IPS-20b (cell line): ENCODE results near the gene INPP5A.

Source experiments
- H3K27ac ChIP-seq: one replicate; pipeline ENCODE4 v1.5.1; 2013; ENCODE audit warnings: low read length
- H3K27me3 ChIP-seq: 2 replicates; pipeline ENCODE4 v1.6.1; 2013; ENCODE audit warnings: mild to moderate bottlenecking, low read length, inconsistent platforms; ENCODE audit not compliant: insufficient read depth
- H3K36me3 ChIP-seq: 2 replicates; pipeline ENCODE4 v1.6.1; 2013; ENCODE audit warnings: low read depth, mild to moderate bottlenecking, inconsistent platforms, low read length, moderate library complexity; ENCODE audit not compliant: insufficient read depth
- H3K4me1 ChIP-seq: 2 replicates; pipeline ENCODE4 v1.6.1; 2013; ENCODE audit warnings: mild to moderate bottlenecking, control low read depth, inconsistent platforms, low read length, moderate library complexity; ENCODE audit not compliant: insufficient read depth
- H3K4me3 ChIP-seq: 2 replicates; pipeline ENCODE4 v1.5.1; 2013; ENCODE audit warnings: mild to moderate bottlenecking, low read length, inconsistent platforms
- H3K9ac ChIP-seq: 2 replicates; pipeline ENCODE4 v1.6.1; 2013; ENCODE audit warnings: low read depth, mild to moderate bottlenecking, inconsistent platforms, low read length, moderate library complexity
- H3K9me3 ChIP-seq: 2 replicates; pipeline ENCODE4 v1.6.1; 2013; ENCODE audit warnings: mild to moderate bottlenecking, low read depth, low read length, inconsistent platforms; ENCODE audit not compliant: insufficient read depth

The INPP5A gene

DNA sequence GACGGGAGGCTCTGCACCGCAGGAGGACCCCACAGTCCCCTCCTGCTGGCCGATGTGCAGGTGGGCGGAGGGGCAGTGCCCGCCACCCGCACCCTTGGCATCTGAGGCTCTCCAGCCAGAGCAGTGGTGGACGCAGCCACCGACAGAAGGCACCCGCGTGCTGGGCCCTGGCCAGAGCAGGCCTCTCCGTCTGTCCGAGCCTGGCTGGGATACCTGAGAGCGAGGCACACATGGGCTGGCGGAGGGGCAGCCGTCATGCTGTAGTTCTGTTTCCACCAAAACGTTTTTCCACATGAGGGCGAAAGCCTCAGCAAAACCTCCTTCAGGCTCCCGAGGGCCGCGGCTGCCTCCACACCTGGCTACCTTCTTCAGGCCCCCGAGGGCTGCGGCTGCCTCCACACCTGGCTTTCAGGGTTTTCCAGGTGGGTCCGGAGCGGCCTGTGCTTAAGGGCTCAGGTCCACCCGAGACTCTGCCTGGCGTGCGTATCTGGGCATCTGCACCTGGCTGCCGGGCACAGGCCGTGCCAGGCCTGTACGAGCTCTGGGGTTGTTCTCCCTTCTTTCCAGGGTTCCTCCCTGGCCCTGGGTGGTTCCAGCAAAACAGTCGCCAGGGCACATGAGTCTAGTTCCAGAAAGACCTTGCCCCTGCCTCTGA, 115.5 kb downstream of the INPP5A start:
- H3K27me3 ChIP-seq, result no peaks in the 10 kb centered on the region
- H3K4me3 ChIP-seq, result no peak overlapping the region
- H3K36me3 ChIP-seq, result no peaks in the 10 kb centered on the region

DNA sequence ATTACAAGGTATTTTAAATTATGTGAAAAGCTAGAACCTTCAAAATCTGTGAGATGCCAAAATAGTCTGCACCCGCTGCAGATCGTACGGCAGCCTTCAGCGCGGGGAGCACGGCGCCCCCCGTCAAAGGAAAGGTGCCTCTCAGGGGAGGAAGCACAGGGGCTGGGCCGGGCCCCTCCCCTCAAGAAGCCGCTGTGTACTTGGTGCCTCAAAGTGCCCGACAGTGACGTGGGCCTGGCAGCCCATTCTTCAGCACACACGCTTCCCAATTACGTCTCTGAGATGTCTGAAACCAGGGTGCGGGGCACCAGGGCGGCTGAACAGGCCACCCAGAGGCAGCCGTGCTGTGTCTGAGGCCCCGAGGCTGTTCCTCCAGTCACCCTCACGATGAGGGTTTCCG, 116.1 kb downstream of the INPP5A start:
- Histone ChIP-seq H3K4me3 (no peak overlapping the region), H3K27me3 (no peaks in the 10 kb centered on the region), H3K27ac (no peak overlapping the region), H3K36me3 (no peaks in the 10 kb centered on the region), H3K9me3 (no peaks in the 10 kb centered on the region), H3K9ac (no peak overlapping the region), H3K4me1 (no peaks in the 10 kb centered on the region)

More for the DNA sequence above, 115.5 kb downstream of the INPP5A start:
- H3K9ac ChIP-seq, result no peak overlapping the region
- H3K27ac ChIP-seq, result no peak overlapping the region
- no peaks in the 10 kb centered on the region; the same call in 1 of the 2 replicates for H3K4me1 ChIP-seq
- no peaks in the 10 kb centered on the region for H3K9me3 ChIP-seq

- no peaks in the 10 kb centered on the region for H3K9me3 ChIP-seq
- H3K9ac ChIP-seq, result no peak overlapping the region
- H3K4me3 ChIP-seq, result no peak overlapping the region
- no peak overlapping the region for H3K27ac ChIP-seq
- H3K4me1 ChIP-seq, result no peaks in the 10 kb centered on the region
- H3K27me3 ChIP-seq, result no peaks in the 10 kb centered on the region
- no peaks in the 10 kb centered on the region for H3K36me3 ChIP-seq
These were observed 116.6 kb downstream of the INPP5A start for GRCh38 chr10:132654121-132654571.

GRCh38 chr10:132654708-132655661, 117.4 kb downstream of the INPP5A start:
- H3K27ac ChIP-seq, result no peak overlapping the region
- no peaks in the 10 kb centered on the region for H3K27me3 ChIP-seq
- H3K9ac ChIP-seq, result no peak overlapping the region
- no peaks in the 10 kb centered on the region for H3K4me1 ChIP-seq
- no peaks in the 10 kb centered on the region for H3K9me3 ChIP-seq
- H3K36me3 ChIP-seq, result no peaks in the 10 kb centered on the region
- H3K4me3 ChIP-seq, result no peak overlapping the region

DNA sequence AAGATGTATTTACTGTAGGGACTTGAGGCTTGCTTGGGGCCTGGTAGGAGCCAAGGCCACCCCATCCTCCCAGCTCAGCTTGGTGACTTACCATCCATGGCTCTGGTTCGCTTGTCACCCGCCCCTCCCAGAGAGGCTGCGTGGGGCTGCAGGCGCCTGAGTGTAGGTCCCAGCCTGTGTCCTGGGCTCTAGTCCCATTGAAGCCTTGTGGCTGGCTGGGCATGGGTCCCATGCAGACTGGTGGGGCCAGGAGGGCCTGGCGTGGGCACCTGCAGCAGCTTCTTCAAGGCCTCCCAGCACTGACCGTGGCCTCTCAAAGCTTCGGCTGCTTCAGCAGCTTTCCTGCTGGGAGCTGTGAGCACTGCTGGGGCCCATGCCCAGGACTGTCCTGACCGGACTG, 118.1 kb downstream of the INPP5A start:
- Histone ChIP-seq H3K4me3 (no peak overlapping the region), H3K9me3 (no peaks in the 10 kb centered on the region), H3K4me1 (no peaks in the 10 kb centered on the region), H3K27ac (no peak overlapping the region), H3K36me3 (no peaks in the 10 kb centered on the region), H3K9ac (no peak overlapping the region), H3K27me3 (no peaks in the 10 kb centered on the region)

DNA sequence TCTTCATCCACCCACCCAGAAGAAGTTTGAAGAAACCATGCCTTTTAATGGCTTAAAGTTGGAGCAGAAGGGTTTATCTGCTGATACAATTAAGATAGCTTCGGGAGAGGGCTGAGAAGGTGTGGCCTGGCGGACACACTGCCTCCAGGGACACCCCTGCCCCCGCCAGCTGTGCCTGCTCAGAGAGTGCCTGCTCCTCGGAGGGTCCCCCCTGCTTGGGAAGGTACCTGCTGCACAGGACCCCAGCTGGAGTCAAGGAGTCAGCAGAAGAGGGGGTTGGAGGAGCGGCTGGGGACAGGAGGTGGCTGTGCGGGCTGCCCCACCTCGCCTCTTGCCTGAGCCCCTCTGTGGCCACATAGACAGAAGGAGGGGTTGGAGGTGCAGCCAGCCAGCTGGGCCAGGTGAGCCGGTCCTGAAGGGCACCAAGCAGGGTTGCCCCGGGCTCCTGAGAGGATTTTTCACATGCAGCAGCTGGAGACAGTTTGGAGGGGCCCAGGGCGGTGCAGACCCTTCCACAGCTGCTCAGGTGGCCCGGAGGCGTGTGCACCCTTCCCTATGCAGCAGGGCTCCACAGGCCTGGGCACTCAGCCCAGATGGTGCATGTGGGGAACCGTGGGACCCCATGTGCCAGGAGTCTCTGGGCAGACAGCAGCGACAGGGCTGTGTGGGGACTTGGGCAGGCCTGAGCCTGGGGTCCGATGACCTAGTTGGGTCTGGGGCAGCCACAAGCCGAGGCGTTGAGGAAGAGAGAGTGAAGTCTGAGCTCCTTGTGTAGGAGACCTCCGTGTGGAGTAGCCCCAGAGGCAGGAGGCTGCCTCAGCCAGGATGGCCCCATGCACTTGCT, 118.9 kb downstream of the INPP5A start:
- no peaks in the 10 kb centered on the region for H3K36me3 ChIP-seq
- H3K4me1 ChIP-seq, result no peaks in the 10 kb centered on the region
- no peak overlapping the region for H3K4me3 ChIP-seq
- no peaks in the 10 kb centered on the region for H3K9me3 ChIP-seq
- H3K9ac ChIP-seq, result no peak overlapping the region
- no peak overlapping the region for H3K27ac ChIP-seq
- H3K27me3 ChIP-seq, result no peaks in the 10 kb centered on the region

DNA sequence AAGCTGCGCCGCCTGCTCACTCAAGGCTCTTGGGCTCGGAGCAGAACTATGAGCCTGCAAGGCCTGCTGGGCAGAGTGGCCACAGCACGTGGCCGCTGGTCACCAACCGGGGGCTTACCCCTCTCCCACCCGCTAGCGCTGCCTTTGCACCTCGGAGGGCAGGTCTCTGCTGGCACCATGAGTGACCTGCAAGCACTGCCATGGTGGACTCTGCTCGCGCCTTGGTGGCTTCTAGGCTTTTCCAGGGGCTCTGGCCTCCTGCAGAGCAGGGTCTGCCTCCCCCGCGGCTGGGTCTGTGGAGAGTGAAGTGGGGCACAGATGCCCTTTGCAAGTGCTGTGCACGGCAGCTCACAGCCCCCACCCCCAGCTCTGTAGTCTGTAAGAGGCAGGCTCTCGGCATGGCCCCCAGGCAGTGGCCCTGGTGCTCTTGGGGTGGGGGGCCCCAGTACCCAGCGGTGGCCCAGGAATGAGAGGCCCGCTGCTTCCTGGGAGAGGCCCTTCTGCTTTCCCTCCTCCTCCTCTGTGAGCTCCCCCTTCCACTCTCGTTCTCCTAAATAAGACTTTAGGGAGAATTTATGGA, 119.6 kb downstream of the INPP5A start:
- H3K9ac ChIP-seq, result no peak overlapping the region
- no peaks in the 10 kb centered on the region for H3K4me1 ChIP-seq
- H3K27ac ChIP-seq, result no peak overlapping the region
- no peaks in the 10 kb centered on the region for H3K27me3 ChIP-seq
- H3K4me3 ChIP-seq, result no peak overlapping the region
- no peaks in the 10 kb centered on the region for H3K9me3 ChIP-seq
- H3K36me3 ChIP-seq, result no peaks in the 10 kb centered on the region

GRCh38 chr10:132657748-132658147, 120.2 kb downstream of the INPP5A start:
- Histone ChIP-seq H3K27me3 (no peaks in the 10 kb centered on the region), H3K4me3 (no peak overlapping the region), H3K9ac (no peak overlapping the region), H3K9me3 (no peaks in the 10 kb centered on the region), H3K4me1 (no peaks in the 10 kb centered on the region), H3K27ac (no peak overlapping the region), H3K36me3 (no peaks in the 10 kb centered on the region)

DNA sequence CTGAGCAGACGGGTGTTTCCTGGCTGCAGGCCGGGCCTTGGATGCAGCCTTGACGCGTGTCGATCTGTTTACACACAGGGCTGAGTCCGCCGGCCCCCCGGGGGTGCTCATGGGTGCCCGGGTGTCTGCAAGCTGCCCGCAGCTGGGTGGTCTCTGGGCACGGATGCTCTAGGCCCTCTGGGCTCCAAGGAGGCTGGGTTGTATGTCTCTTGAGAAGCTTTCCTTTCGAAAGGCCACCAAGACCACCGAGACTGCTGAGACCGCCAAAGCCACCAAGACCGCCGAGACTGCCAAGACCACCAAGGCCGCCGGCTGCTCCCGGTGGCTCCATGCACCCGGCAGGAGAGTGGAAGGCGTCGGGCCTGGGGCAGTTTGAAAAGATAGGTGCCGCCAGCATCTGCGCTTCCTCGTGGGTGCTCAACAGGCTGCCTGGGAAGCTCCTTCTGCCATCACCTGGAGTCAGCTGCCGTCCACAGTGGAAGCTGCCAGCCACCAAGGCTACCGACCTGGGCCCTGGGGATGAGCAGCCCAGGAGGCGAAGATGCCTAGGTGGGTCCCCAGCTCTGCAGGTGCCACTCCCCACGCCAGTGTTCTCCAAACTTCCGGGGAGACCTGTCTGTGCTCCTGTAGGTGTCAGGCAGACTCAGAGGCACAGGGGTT, 121.1 kb downstream of the INPP5A start:
- no peak overlapping the region for H3K9ac ChIP-seq
- H3K27ac ChIP-seq, result no peak overlapping the region
- no peak overlapping the region for H3K4me3 ChIP-seq
- H3K9me3 ChIP-seq, result no peaks in the 10 kb centered on the region
- no peaks in the 10 kb centered on the region for H3K27me3 ChIP-seq
- H3K36me3 ChIP-seq, result no peaks in the 10 kb centered on the region
- no peaks in the 10 kb centered on the region for H3K4me1 ChIP-seq

GRCh38 chr10:132659206-132660091, 121.9 kb downstream of the INPP5A start:
- Histone ChIP-seq H3K4me1 (no peaks in the 10 kb centered on the region), H3K27me3 (no peaks in the 10 kb centered on the region), H3K9me3 (no peaks in the 10 kb centered on the region), H3K36me3 (no peaks in the 10 kb centered on the region), H3K4me3 (no peak overlapping the region), H3K27ac (no peak overlapping the region), H3K9ac (no peak overlapping the region)
